HG03571 (cell line): ENCODE data around the gene GOLGA3.
"Not testable (repeated sequence)": the region's sequence is repeated elsewhere in the genome, so short reads cannot be mapped to it uniquely, and the experiment has no call there.

Experiments
- ATAC-seq: cut with Tn5 transposase; IDR thresholded peaks from one replicate; pipeline ENCODE4 v1.9.1; 2021; ENCODE audit not compliant: unreplicated experiment

GOLGA3 gene

GRCh38 chr12:132754160-132754932 lies 74.3 kb downstream of the GOLGA3 start:
- no peak for ATAC-seq

- not testable (repeated sequence) for ATAC-seq
These were observed 75.0 kb downstream of the GOLGA3 start for GRCh38 chr12:132753670-132754069.

- no peak for ATAC-seq
These were observed 80.3 kb downstream of the GOLGA3 start for GRCh38 chr12:132748319-132748718.

GRCh38 chr12:132747896-132748295 lies 80.8 kb downstream of the GOLGA3 start:
- ATAC-seq, result no peak

- no peak for ATAC-seq
These were observed 81.3 kb downstream of the GOLGA3 start for GRCh38 chr12:132747395-132747794.

GRCh38 chr12:132746613-132747012 lies 82.1 kb downstream of the GOLGA3 start:
- ATAC-seq, result no peak

- no peak for ATAC-seq
These were observed 84.8 kb downstream of the GOLGA3 start for GRCh38 chr12:132743831-132744230.

GRCh38 chr12:132741620-132742019 lies 87.0 kb downstream of the GOLGA3 start:
- ATAC-seq, result no peak

GRCh38 chr12:132740652-132741051 lies 88.0 kb downstream of the GOLGA3 start:
- ATAC-seq, result no peak

GRCh38 chr12:132740313-132740646 lies 88.4 kb downstream of the GOLGA3 start:
- ATAC-seq, result no peak

GRCh38 chr12:132739600-132740312 lies 88.9 kb downstream of the GOLGA3 start:
- ATAC-seq, result no peak

- no peak for ATAC-seq
These were observed 91.8 kb downstream of the GOLGA3 start for GRCh38 chr12:132736913-132737312.

GRCh38 chr12:132736378-132736777 lies 92.3 kb downstream of the GOLGA3 start:
- no peak for ATAC-seq

- no peak for ATAC-seq
These were observed 93.2 kb downstream of the GOLGA3 start for GRCh38 chr12:132735496-132735895.

- ATAC-seq, result no peak
These were observed 94.5 kb downstream of the GOLGA3 start for GRCh38 chr12:132734206-132734605.

GRCh38 chr12:132731574-132731973 lies 97.1 kb downstream of the GOLGA3 start:
- ATAC-seq, result no peak

GRCh38 chr12:132730353-132730752 lies 98.3 kb downstream of the GOLGA3 start:
- ATAC-seq, result no peak

GRCh38 chr12:132729541-132730320 lies 98.9 kb downstream of the GOLGA3 start:
- ATAC-seq, result no peak

- no peak for ATAC-seq
These were observed 100.2 kb downstream of the GOLGA3 start for GRCh38 chr12:132728502-132728901.

GRCh38 chr12:132727091-132727794 lies 101.4 kb downstream of the GOLGA3 start:
- no peak for ATAC-seq

GRCh38 chr12:132726386-132726785 lies 102.3 kb downstream of the GOLGA3 start:
- ATAC-seq, result no peak
